ENCODE data around the gene RPTOR.

The RPTOR gene

DNA sequence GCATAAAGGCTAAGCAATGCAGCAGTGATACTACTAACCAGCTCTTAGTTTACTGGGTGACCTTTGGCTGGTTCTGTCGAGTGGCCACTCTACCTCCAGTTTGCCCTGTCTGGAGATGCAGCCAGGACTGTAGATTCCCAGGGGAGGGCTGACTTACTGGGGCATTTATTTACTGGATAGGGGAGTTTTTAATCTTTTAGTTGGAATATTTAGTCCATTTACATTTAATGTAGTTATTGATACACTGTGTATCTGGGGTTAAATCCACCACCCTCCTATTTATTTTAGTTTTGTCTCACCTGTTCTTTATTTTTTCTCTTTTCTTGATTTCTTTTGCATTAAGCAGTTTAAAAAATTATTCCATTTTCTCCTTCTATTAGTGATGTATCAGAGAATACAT is 112.9 kb downstream of the RPTOR start (continued):
- TF ChIP-seq, protein P1, sequence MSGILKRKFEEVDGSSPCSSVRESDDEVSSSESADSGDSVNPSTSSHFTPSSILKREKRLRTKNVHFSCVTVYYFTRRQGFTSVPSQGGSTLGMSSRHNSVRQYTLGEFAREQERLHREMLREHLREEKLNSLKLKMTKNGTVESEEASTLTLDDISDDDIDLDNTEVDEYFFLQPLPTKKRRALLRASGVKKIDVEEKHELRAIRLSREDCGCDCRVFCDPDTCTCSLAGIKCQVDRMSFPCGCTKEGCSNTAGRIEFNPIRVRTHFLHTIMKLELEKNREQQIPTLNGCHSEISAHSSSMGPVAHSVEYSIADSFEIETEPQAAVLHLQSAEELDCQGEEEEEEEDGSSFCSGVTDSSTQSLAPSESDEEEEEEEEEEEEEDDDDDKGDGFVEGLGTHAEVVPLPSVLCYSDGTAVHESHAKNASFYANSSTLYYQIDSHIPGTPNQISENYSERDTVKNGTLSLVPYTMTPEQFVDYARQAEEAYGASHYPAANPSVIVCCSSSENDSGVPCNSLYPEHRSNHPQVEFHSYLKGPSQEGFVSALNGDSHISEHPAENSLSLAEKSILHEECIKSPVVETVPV (CRISPR knock-in tag; IDR thresholded peaks at IDR 0.05): no peak
- TF ChIP-seq TCF4 (CRISPR knock-in tag; IDR thresholded peaks at IDR 0.05; ENCODE audit: borderline replicate concordance) (no peak), ZC3H10 (CRISPR knock-in tag; IDR thresholded peaks at IDR 0.05) (no peak), OSR1 (CRISPR knock-in tag; IDR thresholded peaks at IDR 0.05) (no peak)

DNA sequence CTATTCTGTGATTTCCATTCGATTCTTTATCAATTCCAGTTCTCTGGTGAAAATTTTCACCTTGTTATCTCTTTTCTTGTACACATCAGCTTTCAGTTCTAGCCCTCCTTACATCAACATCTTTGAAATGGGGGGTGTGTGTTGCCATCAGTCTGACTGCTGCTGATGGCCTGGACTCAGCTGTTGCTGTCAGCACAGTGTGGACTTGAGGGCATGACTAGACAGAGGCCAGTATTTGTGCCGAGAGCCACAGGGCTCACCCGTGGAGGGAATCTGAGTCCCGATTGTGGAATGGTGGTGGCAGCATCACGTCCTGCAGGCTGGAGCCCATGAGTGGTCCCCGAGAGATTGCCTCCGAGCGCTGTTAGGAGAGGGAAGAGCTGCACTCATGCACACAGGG is 114.2 kb downstream of the RPTOR start:
- ATAC-seq: no peak
- TF ChIP-seq, protein P2, sequence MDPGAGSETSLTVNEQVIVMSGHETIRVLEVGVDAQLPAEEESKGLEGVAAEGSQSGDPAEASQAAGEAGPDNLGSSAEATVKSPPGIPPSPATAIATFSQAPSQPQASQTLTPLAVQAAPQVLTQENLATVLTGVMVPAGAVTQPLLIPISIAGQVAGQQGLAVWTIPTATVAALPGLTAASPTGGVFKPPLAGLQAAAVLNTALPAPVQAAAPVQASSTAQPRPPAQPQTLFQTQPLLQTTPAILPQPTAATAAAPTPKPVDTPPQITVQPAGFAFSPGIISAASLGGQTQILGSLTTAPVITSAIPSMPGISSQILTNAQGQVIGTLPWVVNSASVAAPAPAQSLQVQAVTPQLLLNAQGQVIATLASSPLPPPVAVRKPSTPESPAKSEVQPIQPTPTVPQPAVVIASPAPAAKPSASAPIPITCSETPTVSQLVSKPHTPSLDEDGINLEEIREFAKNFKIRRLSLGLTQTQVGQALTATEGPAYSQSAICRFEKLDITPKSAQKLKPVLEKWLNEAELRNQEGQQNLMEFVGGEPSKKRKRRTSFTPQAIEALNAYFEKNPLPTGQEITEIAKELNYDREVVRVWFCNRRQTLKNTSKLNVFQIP (CRISPR knock-in tag; IDR thresholded peaks at IDR 0.05; ENCODE audit: borderline replicate concordance, low read depth): no peak
- no peak for TF ChIP-seq ESRRG (CRISPR knock-in tag; IDR thresholded peaks at IDR 0.05)
- TF ChIP-seq, protein P3, sequence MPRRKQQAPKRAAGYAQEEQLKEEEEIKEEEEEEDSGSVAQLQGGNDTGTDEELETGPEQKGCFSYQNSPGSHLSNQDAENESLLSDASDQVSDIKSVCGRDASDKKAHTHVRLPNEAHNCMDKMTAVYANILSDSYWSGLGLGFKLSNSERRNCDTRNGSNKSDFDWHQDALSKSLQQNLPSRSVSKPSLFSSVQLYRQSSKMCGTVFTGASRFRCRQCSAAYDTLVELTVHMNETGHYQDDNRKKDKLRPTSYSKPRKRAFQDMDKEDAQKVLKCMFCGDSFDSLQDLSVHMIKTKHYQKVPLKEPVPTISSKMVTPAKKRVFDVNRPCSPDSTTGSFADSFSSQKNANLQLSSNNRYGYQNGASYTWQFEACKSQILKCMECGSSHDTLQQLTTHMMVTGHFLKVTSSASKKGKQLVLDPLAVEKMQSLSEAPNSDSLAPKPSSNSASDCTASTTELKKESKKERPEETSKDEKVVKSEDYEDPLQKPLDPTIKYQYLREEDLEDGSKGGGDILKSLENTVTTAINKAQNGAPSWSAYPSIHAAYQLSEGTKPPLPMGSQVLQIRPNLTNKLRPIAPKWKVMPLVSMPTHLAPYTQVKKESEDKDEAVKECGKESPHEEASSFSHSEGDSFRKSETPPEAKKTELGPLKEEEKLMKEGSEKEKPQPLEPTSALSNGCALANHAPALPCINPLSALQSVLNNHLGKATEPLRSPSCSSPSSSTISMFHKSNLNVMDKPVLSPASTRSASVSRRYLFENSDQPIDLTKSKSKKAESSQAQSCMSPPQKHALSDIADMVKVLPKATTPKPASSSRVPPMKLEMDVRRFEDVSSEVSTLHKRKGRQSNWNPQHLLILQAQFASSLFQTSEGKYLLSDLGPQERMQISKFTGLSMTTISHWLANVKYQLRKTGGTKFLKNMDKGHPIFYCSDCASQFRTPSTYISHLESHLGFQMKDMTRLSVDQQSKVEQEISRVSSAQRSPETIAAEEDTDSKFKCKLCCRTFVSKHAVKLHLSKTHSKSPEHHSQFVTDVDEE (CRISPR knock-in tag; IDR thresholded peaks at IDR 0.05): no peak
- no peak for TF ChIP-seq RARB (CRISPR knock-in tag; IDR thresholded peaks at IDR 0.05)
- TF ChIP-seq, protein P1 (CRISPR knock-in tag; IDR thresholded peaks at IDR 0.05): no peak
- no peak for TF ChIP-seq OSR1 (CRISPR knock-in tag; IDR thresholded peaks at IDR 0.05)
- no peak for TF ChIP-seq ZNF565 (CRISPR knock-in tag; conservative IDR thresholded peaks at IDR 0.05; ENCODE audit: low read depth)
- TF ChIP-seq ZFP30 (CRISPR knock-in tag; IDR thresholded peaks at IDR 0.05): no peak
- no peak for TF ChIP-seq SNAI2 (CRISPR knock-in tag; IDR thresholded peaks at IDR 0.05)
- TF ChIP-seq, protein P4, sequence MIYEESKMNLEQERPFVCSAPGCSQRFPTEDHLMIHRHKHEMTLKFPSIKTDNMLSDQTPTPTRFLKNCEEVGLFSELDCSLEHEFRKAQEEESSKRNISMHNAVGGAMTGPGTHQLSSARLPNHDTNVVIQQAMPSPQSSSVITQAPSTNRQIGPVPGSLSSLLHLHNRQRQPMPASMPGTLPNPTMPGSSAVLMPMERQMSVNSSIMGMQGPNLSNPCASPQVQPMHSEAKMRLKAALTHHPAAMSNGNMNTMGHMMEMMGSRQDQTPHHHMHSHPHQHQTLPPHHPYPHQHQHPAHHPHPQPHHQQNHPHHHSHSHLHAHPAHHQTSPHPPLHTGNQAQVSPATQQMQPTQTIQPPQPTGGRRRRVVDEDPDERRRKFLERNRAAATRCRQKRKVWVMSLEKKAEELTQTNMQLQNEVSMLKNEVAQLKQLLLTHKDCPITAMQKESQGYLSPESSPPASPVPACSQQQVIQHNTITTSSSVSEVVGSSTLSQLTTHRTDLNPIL (CRISPR knock-in tag; IDR thresholded peaks at IDR 0.05; ENCODE audit: low read depth): no peak
- no peak for TF ChIP-seq CSDC2 (CRISPR knock-in tag; IDR thresholded peaks at IDR 0.05)

DNA sequence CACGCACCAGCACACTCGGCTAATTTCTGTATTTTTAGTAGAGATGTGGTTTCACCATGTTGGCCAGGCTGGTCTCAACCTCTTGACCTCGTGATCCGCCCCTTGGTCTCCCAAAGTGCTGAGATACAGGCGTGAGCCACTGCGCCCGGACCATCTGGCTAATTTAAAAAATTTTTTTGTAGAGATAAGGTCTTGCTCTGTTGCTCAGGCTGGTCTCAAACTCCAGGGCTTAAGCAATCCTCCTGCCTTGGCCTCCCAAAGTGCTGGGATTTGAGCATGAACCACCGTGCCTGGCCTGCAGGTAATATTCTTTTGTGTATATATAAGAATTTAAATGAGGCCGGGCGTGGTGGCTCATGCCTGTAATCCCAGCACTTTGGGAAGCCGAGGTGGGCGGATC is 115.0 kb downstream of the RPTOR start:
- TF ChIP-seq ZFP3 (CRISPR knock-in tag; IDR thresholded peaks at IDR 0.05) (no peak), BACH2 (CRISPR knock-in tag; IDR thresholded peaks at IDR 0.05; ENCODE audit: borderline replicate concordance) (no peak), ESRRG (CRISPR knock-in tag; IDR thresholded peaks at IDR 0.05) (no peak)
- TF ChIP-seq, protein P1 (CRISPR knock-in tag; IDR thresholded peaks at IDR 0.05): no peak
- TF ChIP-seq, protein P4 (CRISPR knock-in tag; IDR thresholded peaks at IDR 0.05; ENCODE audit: low read depth): no peak
- ATAC-seq: no peak

Measured in SK-N-SH treated with all-trans-retinoic acid at 6 μM for 48 hours (cell line).